GM10248 (cell line): Measurements from ENCODE around the gene SEPTIN5.

ENCODE experiments used
- CTCF ChIA-PET: fragments of 300-600 bp; sonication (Branson Sonifier 250); formaldehyde crosslinking; extraction: SDS; loops from one replicate; lab custom pipeline; 2021; ENCODE audit warnings: antibody characterized with exemption; lab: Yijun Ruan, JAX
- POLR2A ChIA-PET: fragments of 350-650 bp; sonication (Branson Sonifier 250); formaldehyde crosslinking; extraction: SDS; loops from one replicate; lab custom pipeline; 2020; ENCODE audit warnings: antibody characterized with exemption; lab: Yijun Ruan, JAX
- DNase-seq: peaks from one replicate; pipeline ENCODE4 v3.0.0; 2012; ENCODE audit errors: extremely low spot score
- TF ChIP-seq, protein P1 (sequence below): IDR thresholded peaks from 2 replicates; pipeline ENCODE4 v1.5.1; 2012; ENCODE audit warnings: mild to moderate bottlenecking, low read depth; ENCODE audit errors: extremely low read depth, missing control alignments, control extremely low read depth

Gene SEPTIN5

DNA sequence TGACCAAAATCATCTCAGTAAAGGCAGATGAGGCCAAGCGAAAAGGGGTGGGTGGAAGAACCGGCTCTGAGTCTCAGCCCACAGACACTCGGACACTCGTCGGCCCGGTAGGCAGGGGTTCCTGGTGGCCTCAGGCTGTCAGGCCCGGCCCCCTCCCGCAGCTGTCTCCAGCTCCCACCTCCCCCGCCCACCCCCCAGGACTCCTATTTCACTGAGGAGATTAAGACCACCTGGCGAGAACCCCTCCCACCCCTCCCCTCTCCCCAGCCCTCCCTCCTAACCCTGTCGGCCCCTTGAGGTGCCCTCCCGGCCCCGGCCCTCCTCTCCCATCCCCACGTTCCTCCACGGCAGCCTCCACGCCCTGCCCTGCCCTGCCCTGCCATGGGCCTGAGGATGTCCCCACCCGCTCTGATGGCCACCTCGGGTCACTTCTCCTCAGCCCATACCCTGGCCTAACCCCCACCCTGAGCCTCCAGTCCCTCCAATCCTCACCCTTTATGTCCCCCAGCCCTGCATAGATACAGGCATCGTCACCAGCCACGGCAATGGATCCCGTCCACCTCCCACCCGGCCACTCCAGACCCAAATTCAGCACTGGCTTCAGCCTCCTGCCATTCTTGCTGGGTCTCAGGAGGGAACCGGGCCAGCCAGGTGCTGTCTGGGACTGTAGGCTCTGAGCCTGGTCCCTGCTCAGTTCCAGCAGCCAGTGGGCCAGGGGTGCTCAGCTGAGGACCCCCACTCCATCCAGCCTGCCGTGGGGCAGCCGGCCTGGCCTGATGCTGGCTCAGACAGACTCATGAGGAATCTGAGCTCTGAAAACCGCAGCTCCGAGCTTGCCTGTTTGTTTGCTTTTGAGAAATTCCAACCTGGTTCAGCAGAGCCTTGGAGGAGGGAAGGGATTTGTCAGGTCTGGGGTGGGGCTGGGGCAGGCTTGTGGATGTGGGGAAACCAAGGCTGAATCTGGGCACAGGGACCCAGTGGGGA lies 36.5 kb downstream of the SEPTIN5 start:
- ChIA-PET CTCF (interaction anchor here (1.5 to 4.2 kb wide), 3 partner anchors 20 to 160 kb away, joined by 5 to 25 read pairs (median 5); no protein-coding TSS in a partner anchor), POLR2A (no interaction called here)
- TF ChIP-seq, protein P1, sequence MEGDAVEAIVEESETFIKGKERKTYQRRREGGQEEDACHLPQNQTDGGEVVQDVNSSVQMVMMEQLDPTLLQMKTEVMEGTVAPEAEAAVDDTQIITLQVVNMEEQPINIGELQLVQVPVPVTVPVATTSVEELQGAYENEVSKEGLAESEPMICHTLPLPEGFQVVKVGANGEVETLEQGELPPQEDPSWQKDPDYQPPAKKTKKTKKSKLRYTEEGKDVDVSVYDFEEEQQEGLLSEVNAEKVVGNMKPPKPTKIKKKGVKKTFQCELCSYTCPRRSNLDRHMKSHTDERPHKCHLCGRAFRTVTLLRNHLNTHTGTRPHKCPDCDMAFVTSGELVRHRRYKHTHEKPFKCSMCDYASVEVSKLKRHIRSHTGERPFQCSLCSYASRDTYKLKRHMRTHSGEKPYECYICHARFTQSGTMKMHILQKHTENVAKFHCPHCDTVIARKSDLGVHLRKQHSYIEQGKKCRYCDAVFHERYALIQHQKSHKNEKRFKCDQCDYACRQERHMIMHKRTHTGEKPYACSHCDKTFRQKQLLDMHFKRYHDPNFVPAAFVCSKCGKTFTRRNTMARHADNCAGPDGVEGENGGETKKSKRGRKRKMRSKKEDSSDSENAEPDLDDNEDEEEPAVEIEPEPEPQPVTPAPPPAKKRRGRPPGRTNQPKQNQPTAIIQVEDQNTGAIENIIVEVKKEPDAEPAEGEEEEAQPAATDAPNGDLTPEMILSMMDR = no peak
- DNase-seq = no peak

DNA sequence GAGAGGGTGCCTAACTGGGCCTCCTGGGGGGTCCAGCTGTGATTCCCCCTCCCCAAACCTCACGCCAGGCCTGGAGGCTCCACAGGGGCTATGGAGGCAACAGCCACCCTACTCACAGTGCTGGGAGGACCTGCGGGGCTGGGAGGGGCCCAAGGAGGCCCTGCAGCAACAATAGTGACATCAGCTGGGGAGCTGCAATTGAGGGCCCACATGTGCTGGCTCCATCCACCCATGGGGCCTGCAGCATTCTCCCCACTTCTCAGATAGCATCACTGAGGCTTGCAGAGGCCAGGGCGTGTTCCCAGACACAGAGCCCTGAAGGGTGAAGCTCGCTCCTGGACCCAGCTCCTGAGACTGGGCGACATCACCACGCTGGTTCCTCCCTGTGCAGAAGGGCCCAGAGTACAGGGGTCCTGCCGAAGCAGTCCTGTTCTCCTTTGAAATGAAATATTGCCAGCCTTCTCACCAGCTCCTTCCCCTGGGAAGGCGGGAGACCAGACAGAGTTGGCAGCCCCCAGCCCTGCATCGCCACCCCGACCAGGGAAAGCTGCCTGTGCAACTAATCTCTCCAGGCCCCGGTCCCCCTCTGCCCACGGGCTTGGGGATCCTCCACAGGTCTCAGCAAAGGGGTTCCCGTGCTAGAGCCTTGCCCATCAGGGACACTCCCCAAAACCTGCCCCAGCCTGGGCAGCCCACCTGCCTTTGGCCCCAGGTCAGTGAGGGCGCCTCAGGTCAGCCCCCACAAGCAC lies 37.4 kb downstream of the SEPTIN5 start:
- TF ChIP-seq, protein P1 = no peak
- POLR2A ChIA-PET = no interaction called here
- CTCF ChIA-PET = interaction anchor here (1.6 to 4.2 kb wide), 2 partner anchors 21 to 159 kb away, joined by 5 to 25 read pairs; no protein-coding TSS in a partner anchor
- DNase-seq = no peak

DNA sequence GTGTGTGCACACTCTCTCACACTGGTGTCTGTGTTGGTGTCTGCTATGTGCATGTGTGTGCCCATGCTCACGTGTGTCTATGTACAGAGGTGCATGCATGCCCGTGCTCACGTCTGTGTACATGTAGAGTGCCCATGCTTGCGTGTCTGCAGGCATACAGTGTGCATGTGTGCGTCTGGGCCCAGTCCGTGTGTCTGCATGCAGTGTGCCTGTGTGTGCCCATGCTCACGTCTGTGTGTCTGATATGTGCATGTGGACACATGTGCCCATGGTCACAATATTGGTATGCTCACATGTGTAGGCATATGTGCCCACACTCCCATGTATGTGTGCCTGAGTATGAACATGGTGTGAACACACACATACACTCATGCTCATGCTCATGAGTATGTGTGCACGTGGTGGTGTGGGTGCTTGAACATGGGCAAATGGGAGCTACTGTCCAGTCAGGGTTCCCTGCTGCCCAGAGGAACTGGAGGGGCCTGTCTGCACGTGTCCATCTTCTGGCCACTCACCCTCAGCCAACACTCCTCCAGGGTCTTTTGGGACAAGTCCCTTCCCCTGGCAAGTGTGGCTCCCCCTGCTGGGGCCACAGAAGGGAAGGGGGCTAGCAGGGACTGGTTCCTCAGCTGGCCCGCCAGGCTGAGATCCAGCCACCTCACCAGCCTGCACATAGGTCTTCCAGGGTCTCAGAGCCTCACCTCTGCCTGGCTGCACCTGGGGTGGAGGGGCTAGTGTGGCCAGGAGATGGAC lies 39.0 kb downstream of the SEPTIN5 start:
- ChIA-PET CTCF (interaction anchor here (0.7 to 4.2 kb wide), 4 partner anchors 8 to 158 kb away, joined by 3 to 25 read pairs (median 6); no protein-coding TSS in a partner anchor), POLR2A (no interaction called here)
- no peak for DNase-seq
- TF ChIP-seq, protein P1 = no peak

DNA sequence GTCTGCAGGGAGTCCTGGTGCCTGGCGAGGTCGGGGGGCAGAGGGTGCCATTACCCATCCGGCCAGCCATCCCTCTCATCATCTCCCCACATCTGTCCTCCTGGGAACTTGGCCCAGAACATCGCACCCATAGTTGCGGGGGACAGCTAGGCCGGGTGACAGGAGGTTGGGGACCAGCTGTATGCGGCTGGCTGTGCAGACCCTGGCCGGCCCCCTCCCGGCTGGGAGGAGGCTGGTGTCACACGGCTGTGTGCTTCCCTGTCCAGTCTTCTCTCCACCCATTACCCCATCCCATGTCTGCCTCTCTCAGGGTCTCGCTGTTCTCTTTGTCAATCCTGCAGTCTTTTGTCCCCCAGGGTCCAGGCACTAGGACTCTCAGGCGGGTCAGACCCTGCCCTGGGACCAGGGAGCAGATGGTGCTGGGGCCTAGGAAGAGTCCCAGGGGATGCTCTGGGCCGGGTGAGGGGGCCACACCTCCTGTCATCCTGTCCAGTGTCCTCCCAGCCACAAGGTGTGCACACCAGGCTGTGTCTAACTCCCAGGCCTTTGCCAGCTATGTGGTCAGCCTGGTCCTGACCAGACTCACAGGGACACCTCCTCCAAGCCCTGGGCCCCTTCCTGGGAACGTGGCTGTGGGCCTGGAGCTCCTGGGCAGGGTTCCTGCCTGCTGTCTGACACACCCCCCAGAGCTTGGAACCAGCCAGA lies 39.8 kb downstream of the SEPTIN5 start:
- POLR2A ChIA-PET = no interaction called here
- CTCF ChIA-PET = interaction anchor here (0.7 to 4.2 kb wide), 4 partner anchors 9 to 157 kb away, joined by 3 to 25 read pairs (median 6); no protein-coding TSS in a partner anchor
- DNase-seq = no peak
- TF ChIP-seq, protein P1 = no peak

DNA sequence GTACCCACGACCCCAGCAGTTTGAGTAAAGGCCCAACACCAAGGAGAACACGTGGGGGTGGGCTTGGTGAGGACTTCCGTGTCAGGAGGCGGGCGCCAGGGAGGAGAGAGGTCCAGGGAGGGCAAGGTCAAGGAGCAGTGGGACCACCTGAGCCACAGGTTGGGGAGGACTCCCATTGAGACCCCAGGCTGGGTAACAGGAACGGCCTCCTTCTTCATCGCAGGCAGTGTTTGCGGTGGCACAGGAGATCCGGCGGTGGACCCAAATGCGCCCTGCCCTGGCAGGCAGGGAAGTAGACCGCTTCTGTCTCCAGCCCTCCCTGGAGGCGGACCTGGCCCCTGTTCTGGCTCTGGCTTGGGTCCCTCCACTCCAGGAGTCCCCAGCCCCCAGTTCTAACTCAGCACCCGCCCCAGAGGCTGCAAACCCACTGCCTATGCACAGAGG lies 40.4 kb downstream of the SEPTIN5 start:
- DNase-seq = no peak
- ChIA-PET POLR2A (no interaction called here), CTCF (interaction anchor here (4.2 kb wide), 1 partner anchor 24 kb away, joined by 25 read pairs; no protein-coding TSS in a partner anchor)
- TF ChIP-seq, protein P1 = no peak
